Hepatocyte (in vitro differentiated cells): Measurements from ENCODE around the gene UPK3A.

Source experiments
- EZH2 ChIP-seq: fragments of 200-600 bp; sonication (generic); IDR thresholded peaks from 2 replicates; pipeline ENCODE4 v1.6.1; 2016; ENCODE audit warnings: antibody characterized with exemption, mild to moderate bottlenecking, borderline replicate concordance
- EZH2phosphoT487 ChIP-seq: fragments of 200-600 bp; sonication (generic); IDR thresholded peaks from one replicate; pipeline ENCODE4 v1.6.1; 2018; ENCODE audit warnings: antibody characterized with exemption, mild to moderate bottlenecking, low read depth, moderate library complexity; ENCODE audit not compliant: unreplicated experiment, severe bottlenecking
- TF ChIP-seq, protein P1 (sequence below): fragments of 200-600 bp; sonication (generic); IDR thresholded peaks from 2 replicates; pipeline ENCODE4 v1.5.1; 2016; ENCODE audit warnings: antibody characterized with exemption, mild to moderate bottlenecking; ENCODE audit not compliant: poor library complexity

DNA sequence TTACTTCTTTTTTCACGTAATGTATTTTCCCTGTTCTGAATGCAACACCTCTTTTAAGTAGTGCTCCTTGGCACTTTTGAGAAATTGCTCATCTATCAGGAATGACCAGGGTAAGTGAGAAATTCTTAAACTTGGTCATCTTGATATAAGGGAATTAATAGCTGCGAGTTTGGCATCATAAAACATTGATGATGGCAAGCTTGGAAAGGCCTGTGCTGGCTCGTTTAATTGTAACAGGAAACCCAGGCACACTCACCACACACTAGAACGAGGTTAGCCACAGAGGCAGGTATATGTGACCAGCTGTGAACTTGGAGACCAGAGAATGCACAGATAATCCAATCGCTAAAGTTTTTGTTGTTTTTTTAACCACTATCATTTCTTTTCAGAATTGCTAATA lies 49.3 kb downstream of the UPK3A start:
- no peak for TF ChIP-seq EZH2
- TF ChIP-seq, protein P1, sequence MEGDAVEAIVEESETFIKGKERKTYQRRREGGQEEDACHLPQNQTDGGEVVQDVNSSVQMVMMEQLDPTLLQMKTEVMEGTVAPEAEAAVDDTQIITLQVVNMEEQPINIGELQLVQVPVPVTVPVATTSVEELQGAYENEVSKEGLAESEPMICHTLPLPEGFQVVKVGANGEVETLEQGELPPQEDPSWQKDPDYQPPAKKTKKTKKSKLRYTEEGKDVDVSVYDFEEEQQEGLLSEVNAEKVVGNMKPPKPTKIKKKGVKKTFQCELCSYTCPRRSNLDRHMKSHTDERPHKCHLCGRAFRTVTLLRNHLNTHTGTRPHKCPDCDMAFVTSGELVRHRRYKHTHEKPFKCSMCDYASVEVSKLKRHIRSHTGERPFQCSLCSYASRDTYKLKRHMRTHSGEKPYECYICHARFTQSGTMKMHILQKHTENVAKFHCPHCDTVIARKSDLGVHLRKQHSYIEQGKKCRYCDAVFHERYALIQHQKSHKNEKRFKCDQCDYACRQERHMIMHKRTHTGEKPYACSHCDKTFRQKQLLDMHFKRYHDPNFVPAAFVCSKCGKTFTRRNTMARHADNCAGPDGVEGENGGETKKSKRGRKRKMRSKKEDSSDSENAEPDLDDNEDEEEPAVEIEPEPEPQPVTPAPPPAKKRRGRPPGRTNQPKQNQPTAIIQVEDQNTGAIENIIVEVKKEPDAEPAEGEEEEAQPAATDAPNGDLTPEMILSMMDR = no peak
- no peak for TF ChIP-seq EZH2phosphoT487
